Tibial nerve (tissue), 4 donors: ENCODE data around the gene CTAGE15. TPM values are rescaled to one million over a fixed set of nuclear protein-coding genes. Genes with fewer than 3 reads are reported as not detected.
"Not testable (repeated sequence)": the region's sequence is repeated elsewhere in the genome, so short reads cannot be mapped to it uniquely, and the experiment has no call there.

Experiments
- DNase-seq, 2 donors: peaks; one replicate each; pipeline ENCODE4 v3.0.0-alpha.2; 2019; ENCODE audit warnings: low spot score in 2 of 2
- H3K27ac ChIP-seq, 4 donors: fragments of 200-600 bp; sonication (generic) in 3 of 4; one replicate each; pipeline ENCODE4 v1.5.1; 2017 to 2019; ENCODE audit warnings: mild to moderate bottlenecking in 1 of 4
- H3K27me3 ChIP-seq, 2 donors: fragments of 200-600 bp; sonication (generic) in 1 of 2; one replicate each; pipeline versions ENCODE4 v1.5.1 to v1.6.0; 2017 to 2019
- H3K36me3 ChIP-seq, 3 donors: fragments of 200-600 bp; sonication (generic); one replicate each; pipeline ENCODE4 v1.5.1; 2018 to 2019
- H3K4me1 ChIP-seq, 4 donors: fragments of 200-600 bp; sonication (generic) in 3 of 4; one replicate each; pipeline ENCODE4 v1.5.1; 2017 to 2019
- H3K4me3 ChIP-seq, 4 donors: fragments of 200-600 bp; sonication (generic) in 3 of 4; one replicate each; pipeline ENCODE4 v1.5.1; 2017 to 2019; ENCODE audit warnings: mild to moderate bottlenecking in 1 of 4, moderate library complexity in 1 of 4
- H3K9me3 ChIP-seq, 4 donors: fragments of 200-600 bp; sonication (generic) in 3 of 4; one replicate each; pipeline ENCODE4 v1.5.1; 2017 to 2019
- CTCF ChIP-seq, 5 experiments: fragments of 200-600 bp in 3 of 5; fragments of 450-650 bp in 2 of 5; sonication (generic) in 3 of 5; IDR thresholded peaks; one replicate each; pipeline ENCODE4 v1.5.1; 2016 to 2019; ENCODE audit warnings: antibody characterized with exemption in 5 of 5, mild to moderate bottlenecking in 3 of 5, moderate library complexity in 2 of 5
- WGBS, 2 donors: methylation state at CpG; one replicate each; pipeline ENCODE4 v1.1.5; 2018; 5-methylcytosine and 5-hydroxymethylcytosine counted together
- total RNA-seq, 4 donors: library from RNA; depleted of rRNA; stranded (reverse); fragments of >200 nt; gene quantifications; one replicate each; pipeline ENCODE4 v1.1.0, GENCODE V29; 2016

Gene CTAGE15
- total RNA-seq = 1 to 10 TPM in 1 of 4 donors, under 1 TPM in 1, not detected in 2; 0.44 to 1.5 TPM

- not testable (repeated sequence) for H3K27me3 ChIP-seq, H3K4me3 ChIP-seq, H3K4me1 ChIP-seq, DNase-seq, H3K27ac ChIP-seq, H3K36me3 ChIP-seq, H3K9me3 ChIP-seq
- 80 to 93% methylated on average over 1 to 2 of the region's 20 CpGs for WGBS, 2 donors
Measured at GRCh38 chr7:143571501-143571900, at the start of gene CTAGE15. TSS of gene CTAGE15 (plus strand) at chr7:143571801. CDS start at chr7:143571818, 17 bp downstream.

GRCh38 chr7:143522309-143522916 lies 49.2 kb upstream of the CTAGE15 start:
- WGBS, 2 donors = no CpG with 5 or more reads among the region's 9 CpGs
- H3K9me3 ChIP-seq, H3K36me3 ChIP-seq, H3K4me3 ChIP-seq, DNase-seq, H3K27me3 ChIP-seq, H3K27ac ChIP-seq: not testable (repeated sequence)
- H3K4me1 ChIP-seq = peaks cover 0 to 18% (median 0%) of the 10 kb centered on the region in 4 donors

- not testable (repeated sequence) for H3K27me3 ChIP-seq, H3K36me3 ChIP-seq, DNase-seq, H3K4me3 ChIP-seq, H3K27ac ChIP-seq, H3K4me1 ChIP-seq, H3K9me3 ChIP-seq
- WGBS, 2 donors = 88 to 100% methylated on average over 2 of the region's 6 CpGs
Measured at GRCh38 chr7:143531169-143531926, 40.3 kb upstream of the CTAGE15 start.

GRCh38 chr7:143531932-143532331 lies 39.7 kb upstream of the CTAGE15 start:
- not testable (repeated sequence) for H3K4me1 ChIP-seq, H3K4me3 ChIP-seq, DNase-seq, H3K27ac ChIP-seq, H3K9me3 ChIP-seq, H3K36me3 ChIP-seq, H3K27me3 ChIP-seq
- no CpG with 5 or more reads among the region's 1 CpG for WGBS, 2 donors

GRCh38 chr7:143533213-143533839 lies 38.3 kb upstream of the CTAGE15 start:
- H3K4me3 ChIP-seq, H3K27me3 ChIP-seq, DNase-seq, H3K4me1 ChIP-seq, H3K36me3 ChIP-seq, H3K27ac ChIP-seq, H3K9me3 ChIP-seq: not testable (repeated sequence)
- WGBS, 2 donors = no CpG with 5 or more reads among the region's 6 CpGs

- not testable (repeated sequence) for H3K4me3 ChIP-seq, H3K4me1 ChIP-seq, H3K27ac ChIP-seq, H3K36me3 ChIP-seq, DNase-seq, H3K27me3 ChIP-seq, H3K9me3 ChIP-seq
- no CpG with 5 or more reads among the region's 1 CpG for WGBS, 2 donors
Measured at GRCh38 chr7:143536443-143536842, 35.2 kb upstream of the CTAGE15 start.

- not testable (repeated sequence) for H3K36me3 ChIP-seq, H3K4me3 ChIP-seq, H3K27me3 ChIP-seq, H3K4me1 ChIP-seq, H3K9me3 ChIP-seq, DNase-seq, H3K27ac ChIP-seq
- no CpG with 5 or more reads among the region's 7 CpGs for WGBS, 2 donors
Measured at GRCh38 chr7:143543288-143544038, 28.1 kb upstream of the CTAGE15 start.

GRCh38 chr7:143555968-143556367 lies 15.6 kb upstream of the CTAGE15 start:
- not testable (repeated sequence) for H3K27me3 ChIP-seq, H3K4me3 ChIP-seq, H3K36me3 ChIP-seq, H3K9me3 ChIP-seq, DNase-seq, H3K4me1 ChIP-seq, H3K27ac ChIP-seq
- WGBS, 2 donors = no CpG with 5 or more reads among the region's 1 CpG

GRCh38 chr7:143563306-143563705 lies 8.3 kb upstream of the CTAGE15 start:
- H3K27me3 ChIP-seq, H3K9me3 ChIP-seq, H3K36me3 ChIP-seq, H3K4me1 ChIP-seq, H3K27ac ChIP-seq, H3K4me3 ChIP-seq: not testable (repeated sequence)
- TF ChIP-seq CTCF (IDR thresholded peaks at IDR 0.05) = peak in 1 of 5 experiments; percentile 6
- peak in 1 of 2 donors; percentile 44 for DNase-seq
- WGBS, 2 donors = 0 to 3% methylated on average over 2 to 3 of the region's 6 CpGs

- no CpG with 5 or more reads among the region's 1 CpG for WGBS, 2 donors
- not testable (repeated sequence) for H3K36me3 ChIP-seq, DNase-seq, H3K9me3 ChIP-seq, H3K4me3 ChIP-seq, H3K4me1 ChIP-seq, H3K27me3 ChIP-seq, H3K27ac ChIP-seq
Measured at GRCh38 chr7:143566001-143566400, 5.6 kb upstream of the CTAGE15 start.

- H3K36me3 ChIP-seq, H3K27me3 ChIP-seq, H3K4me1 ChIP-seq, DNase-seq, H3K4me3 ChIP-seq, H3K9me3 ChIP-seq, H3K27ac ChIP-seq: not testable (repeated sequence)
- 94% methylated on average over 2 of the region's 3 CpGs; no CpG with 5 or more reads in 1 of the 2 donors for WGBS, 2 donors
Measured at GRCh38 chr7:143588183-143588582, 16.6 kb downstream of the CTAGE15 start.

GRCh38 chr7:143589897-143590296 lies 18.3 kb downstream of the CTAGE15 start:
- not testable (repeated sequence) for H3K36me3 ChIP-seq, DNase-seq, H3K4me3 ChIP-seq, H3K27ac ChIP-seq, H3K9me3 ChIP-seq, H3K27me3 ChIP-seq, H3K4me1 ChIP-seq
